ENCODE results near the gene ATG9A.

The ATG9A gene

DNA sequence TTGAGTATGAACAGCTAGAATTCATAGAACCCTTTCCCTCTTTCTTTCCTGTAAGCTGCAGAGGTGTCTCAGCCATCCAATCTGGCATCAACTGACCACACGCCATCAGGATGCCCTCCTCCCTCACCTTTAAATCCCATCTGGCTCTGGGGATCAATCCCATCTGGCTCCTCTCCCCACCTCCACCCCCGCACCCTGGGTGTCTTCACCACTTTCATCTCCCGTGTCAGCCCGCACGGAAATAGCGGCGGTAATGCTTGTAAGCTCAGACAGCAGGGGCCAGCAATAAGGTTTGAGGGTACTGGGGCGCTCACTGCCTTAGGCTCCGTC lies 23.1 kb upstream of the ATG9A start:
- no peak for DNase-seq (ENCODE audit: low read depth, low spot score)

DNA sequence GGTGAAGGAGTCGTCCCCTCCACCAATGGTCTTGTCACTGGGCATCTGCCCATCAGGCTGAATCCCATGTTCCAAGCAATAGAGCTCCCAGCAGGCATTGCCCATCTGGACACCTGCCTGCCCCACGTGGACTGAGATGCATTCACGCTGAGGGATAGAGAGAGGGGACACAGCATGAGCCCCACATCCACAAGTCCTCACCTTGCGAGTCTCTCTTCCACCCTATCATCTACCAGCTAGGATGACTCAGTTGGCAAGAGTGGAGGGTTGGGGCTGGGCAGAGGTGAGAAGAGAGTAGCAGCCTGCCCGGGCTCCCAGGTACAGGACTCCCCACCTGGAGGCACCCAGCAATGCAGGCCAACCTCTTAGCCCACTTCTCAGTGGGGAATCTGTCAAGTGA lies 22.6 kb upstream of the ATG9A start:
- DNase-seq (ENCODE audit: low read depth, low spot score), result no peak

DNA sequence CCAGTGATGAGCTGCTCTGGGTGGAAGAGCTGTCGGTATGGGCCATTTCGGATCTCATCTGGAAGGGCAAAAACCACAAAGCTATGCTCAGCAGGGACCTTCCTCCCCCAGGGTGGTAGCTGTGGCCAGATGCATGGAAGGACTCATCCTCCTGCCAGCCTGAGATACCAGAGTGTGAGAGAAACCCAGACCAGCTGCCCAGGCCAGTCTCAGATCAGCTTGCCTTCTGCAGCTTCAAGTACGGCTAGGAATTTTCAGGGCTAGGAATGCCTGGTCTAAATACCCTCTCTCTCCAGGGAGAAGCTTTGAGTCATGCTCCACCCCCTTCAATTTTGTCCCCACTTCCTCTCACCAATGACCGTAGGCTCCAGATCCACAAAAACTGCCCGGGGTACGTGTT lies 22.2 kb upstream of the ATG9A start:
- no peak for DNase-seq (ENCODE audit: low read depth, low spot score)

DNA sequence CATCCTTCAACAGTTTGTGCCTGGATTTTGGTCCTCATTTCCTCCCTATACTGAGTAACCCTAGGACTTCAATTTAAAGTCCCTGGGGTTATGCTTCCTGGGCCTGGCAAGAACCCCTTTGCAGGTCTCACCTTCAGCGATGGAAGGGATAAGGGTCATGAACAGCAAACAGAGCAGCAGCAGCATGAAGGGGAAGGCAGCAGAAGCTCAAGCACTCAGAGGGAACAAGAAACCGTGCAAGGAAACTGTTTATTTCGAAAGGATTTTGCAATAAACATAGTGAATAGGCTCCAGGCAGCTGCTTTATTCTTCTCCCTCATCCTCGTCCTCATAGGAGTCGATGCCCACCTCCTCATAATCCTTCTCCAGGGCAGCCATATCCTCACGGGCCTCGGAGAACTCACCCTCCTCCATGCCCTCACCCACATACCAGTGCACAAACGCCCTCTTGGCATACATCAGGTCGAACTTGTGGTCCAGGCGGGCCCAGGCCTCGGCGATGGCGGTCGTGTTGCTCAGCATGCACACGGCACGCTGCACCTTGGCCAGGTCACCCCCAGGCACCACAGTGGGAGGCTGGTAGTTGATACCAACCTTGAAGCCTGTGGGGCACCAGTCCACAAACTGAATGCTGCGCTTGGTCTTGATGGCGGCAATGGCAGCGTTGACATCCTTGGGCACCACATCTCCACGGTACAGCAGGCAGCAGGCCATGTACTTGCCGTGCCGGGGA lies 20.8 kb upstream of the ATG9A start:
- no peak for DNase-seq (ENCODE audit: low read depth, low spot score)

DNA sequence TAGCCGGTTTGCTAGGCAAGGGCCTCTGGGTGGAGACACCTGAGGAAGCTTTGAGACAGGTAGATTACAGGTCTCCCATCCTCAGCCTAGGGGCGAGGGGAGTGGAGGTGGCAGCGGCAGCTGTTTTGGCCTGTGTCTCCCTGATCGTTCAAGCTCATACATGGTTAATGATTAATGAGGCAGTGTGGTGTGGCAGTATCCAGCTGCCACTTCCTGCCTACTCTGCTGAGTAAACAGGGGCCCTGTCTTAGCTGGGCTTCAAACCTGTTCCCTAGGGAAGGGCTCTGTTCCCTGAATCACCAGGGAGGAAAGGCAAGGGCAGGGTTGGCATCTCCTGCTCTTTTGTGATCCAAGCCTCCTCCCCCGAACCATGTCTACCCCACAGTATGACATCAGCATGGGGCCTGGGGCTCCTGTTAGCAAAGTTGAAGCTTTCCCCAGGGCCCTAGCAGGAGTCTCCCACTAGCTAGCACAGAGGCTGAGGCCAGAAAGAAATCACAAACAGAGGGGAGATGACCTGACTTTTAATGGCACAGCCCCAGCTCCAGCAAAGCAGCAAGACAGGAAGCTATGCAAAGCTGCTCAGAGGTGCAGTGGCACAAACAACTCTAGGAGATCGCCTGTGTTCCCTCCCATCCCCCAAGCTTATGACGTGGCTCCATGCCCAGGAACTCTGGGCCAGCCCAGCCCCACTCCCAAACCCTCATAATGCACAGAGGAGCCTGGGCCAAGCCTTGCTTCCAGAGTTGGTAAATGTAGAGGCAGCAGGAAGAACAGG lies 20.0 kb upstream of the ATG9A start:
- no peak for DNase-seq (ENCODE audit: low read depth, low spot score)

DNA sequence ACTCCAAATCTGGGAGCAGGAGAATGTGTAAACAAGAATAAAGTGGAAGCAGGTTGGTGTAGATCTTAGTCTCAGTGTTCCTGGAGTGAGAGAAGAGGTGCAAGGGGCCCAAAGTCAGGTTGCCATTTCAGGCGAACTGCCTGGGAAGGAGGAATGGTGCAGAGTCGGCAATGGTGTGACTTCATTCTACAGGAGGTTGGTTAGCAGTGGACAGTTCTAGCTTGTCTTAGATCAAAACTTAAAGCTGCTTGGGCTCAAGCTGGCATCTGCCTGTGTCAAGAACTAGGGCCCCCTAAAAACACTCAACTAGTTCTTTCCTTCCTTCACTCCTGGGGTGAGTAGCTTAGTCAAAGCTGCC lies 19.4 kb upstream of the ATG9A start:
- no peak for DNase-seq (ENCODE audit: low read depth, low spot score)

DNA sequence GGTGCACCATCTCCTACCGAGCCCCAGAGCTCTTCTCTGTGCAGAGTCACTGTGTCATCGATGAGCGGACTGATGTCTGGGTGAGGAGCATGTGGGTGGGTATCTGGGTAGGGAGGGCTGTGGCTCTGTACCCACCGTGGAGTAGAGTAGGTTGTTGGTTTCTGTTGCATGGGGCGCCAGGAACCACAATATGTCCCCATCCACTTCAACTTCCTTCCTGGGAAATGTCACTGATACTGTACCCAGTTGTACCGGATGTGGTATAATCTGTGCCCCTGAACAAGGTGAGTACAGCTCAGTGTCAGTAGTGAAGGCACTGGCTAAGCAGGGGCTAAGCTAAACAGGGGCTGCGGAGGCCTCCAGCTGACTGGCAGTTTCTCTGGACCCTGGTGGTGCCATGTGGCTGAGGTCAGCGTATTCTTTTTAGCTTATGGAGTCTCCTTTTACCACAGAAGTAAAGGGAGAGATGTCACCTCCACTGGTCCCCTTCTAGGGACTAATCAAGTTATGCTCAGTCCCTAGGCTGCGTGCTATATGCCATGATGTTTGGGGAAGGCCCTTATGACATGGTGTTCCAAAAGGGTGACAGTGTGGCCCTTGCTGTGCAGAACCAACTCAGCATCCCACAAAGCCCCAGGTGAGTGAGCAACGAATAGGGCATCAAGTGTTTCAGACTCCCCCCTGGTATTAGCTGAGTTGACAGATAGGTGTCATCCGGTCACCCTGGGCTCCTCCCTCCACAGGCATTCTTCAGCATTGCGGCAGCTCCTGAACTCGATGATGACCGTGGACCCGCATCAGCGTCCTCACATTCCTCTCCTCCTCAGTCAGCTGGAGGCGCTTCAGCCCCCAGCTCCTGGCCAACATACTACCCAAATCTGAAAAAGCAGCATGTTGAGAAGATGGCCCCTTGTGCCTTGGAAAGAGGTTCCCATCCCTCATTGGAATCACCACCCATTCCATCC lies 18.5 kb upstream of the ATG9A start:
- no peak for DNase-seq (ENCODE audit: low read depth, low spot score)

DNA sequence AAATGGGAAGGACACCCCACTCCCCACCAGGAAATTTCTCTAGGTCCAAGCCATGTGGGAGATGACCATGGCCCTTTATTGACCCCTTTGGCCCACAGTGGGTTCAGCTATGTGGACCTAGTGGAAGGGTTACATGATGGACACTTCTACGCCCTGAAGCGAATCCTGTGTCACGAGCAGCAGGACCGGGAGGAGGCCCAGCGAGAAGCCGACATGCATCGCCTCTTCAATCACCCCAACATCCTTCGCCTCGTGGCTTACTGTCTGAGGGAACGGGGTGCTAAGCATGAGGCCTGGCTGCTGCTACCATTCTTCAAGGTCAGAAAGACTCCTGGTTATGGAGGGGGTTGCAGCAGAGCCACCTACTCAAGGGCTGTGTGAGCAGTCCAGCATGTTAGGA lies 17.1 kb upstream of the ATG9A start:
- DNase-seq (ENCODE audit: low read depth, low spot score), result no peak

DNA sequence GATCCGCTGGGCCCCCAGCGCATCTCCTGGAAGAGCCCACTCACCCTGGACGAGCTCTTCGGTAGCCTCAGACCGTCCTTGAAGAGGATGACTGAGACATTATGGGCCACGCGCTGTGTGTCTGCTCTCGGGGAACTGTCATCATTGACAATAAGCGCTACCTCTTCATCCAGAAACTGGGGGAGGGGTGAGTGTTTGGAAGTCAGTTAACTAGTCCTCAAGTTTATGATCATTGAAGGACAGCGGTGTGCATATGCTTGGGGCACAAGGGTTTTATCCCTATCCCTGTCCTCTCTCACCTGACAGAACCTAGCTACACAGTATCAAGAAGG lies 16.4 kb upstream of the ATG9A start:
- DNase-seq (ENCODE audit: low read depth, low spot score), result no peak

DNA sequence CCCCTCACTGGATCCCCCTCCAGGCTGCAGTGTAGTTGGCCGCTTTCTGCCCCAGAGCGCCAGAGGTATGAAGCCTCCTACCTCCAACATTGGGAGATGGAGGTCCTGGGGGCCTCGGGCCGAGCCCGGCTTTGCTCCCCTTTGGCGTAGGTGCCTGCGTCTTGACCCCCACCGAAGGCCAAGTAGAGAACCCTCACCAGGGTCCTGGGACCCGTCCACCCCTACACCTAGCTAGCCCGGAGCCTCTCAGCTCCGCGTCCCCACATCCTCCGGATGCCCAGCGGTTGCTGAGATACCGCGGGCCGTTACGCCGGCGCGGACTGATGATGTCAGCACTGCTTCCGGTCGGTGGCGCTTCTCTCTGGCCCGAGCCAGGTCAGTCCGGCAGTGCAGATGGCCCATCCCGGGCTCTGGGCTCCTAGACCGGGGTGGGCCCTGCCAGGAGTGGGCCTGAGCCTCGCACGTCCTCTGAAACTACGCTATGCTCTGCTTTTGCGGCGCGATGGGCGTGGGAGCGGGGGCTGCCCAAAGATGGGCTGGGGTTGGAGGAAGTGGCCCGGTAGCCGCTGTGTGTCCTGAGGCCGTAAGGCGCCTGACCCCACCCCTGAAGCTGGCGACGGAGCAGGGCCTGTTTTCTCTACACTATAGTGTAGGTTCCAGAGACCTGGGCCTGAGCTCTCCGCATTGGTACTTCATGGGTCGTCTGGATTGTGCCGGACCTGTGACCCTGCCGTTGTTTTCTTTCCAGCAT lies 15.9 kb upstream of the ATG9A start, which contains the start of the genes GLB1L and STK16:
TSS of gene GLB1L (minus strand) at position 297 of the 751 bp plus-strand sequence. CDS start 1,871 bp downstream, outside the sequence.
TSS of gene STK16 (plus strand) at position 332 of the 751 bp plus-strand sequence. CDS start 521 bp downstream, outside the sequence.
- peak; percentile 81 for DNase-seq (ENCODE audit: low read depth, low spot score)

DNA sequence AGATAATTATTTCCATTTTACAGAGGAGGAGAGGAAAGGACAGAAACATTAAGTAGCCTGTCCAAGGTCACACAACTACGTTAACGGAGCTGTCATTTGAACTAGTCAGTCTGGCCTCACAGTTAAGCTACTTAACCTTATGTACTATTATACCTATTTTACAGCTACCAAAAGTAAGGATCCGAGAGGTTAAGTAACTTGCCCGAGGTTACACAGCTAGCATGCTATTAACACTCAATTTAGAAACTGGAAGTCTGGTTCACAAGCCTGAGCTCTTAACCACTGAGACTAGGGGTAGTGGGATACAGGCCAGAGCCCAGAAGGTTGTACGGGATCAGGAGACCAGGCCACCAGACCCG lies 15.3 kb upstream of the ATG9A start:
- no peak for DNase-seq (ENCODE audit: low read depth, low spot score)

DNA sequence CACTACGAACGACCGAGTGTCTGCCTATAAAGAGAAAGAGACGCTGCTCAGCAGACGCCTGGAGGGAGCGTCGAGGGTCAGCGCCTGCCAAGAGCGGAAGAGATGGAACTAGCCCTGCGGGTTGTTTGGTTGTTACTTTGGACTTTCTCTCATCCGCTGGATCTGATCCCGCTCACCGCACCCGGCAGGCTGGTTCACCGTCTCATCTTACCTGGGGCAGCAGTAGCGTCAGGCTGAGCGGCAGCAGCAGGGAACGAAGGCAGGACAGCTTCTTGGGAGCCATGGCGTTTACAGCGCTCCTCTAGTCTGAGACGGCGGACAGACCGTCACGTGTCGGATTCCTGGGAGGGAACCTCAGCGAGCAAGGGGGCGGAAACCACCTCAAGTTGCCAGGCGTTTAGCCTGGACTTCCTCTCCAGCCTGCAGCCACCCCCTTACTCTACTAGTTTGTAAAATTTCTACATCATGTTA lies 13.9 kb upstream of the ATG9A start:
- DNase-seq (ENCODE audit: low read depth, low spot score), result no peak

DNA sequence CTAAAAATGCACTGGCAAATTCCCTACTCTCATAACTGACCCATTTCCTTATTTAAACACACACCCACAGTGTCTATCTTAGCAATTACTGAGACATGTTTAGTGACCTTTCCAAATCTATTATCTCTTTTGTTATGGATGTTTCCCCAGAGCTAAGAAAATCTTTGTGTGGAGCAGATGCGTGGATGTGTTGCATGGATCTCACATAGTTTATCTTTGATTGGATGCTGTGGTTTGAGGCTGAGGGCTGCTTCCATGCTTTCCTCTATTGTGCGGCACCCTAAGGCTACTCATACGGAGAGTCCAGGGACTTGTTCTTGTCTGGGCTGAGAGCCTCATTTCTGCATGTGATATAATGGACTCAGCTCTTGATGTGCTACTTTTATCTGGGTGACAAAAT lies 4.9 kb upstream of the ATG9A start:
- no peak for DNase-seq (ENCODE audit: low read depth, low spot score)

DNA sequence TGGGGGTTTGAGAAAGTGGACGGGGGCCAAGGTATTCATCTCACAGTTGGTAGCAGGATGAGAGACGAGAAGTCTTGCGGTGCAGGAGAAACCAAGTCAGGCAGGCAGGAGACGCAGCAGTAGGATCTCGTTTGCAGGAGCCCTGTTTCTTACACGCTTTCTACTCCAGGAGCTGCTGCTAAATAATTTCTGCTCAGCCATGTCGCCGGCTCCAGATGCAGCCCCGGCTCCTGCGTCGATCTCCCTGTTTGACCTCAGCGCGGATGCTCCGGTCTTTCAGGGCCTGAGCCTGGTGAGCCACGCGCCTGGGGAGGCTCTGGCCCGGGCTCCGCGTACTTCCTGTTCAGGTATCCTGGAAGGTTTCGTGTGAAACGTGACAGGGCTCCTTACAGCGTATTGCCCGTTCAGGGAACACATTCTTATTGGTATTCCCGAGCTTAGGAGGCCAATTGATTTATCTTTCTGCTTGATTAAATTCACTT lies 664 bp upstream of the ATG9A start:
- DNase-seq (ENCODE audit: low read depth, low spot score), result no peak

DNA sequence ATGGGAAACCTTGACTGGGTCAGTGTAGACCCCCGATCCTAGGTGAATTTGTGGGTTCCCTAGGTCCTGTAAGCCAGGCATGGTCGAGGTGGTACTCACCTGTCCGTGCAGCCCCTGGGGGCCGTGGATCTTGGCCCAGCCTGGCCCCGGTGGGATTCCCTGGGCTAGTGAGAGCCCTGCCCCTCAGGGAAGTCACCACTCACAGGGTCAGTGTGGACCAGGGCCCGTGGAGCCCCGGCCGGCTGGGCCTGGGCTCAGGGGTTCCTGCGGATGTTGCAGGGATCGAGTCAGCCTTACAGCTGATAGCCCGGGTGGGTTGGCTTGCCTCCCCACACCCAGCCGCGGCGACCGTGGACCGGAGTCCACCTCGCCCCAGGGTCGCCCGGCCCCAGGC lies 528 bp downstream of the ATG9A start:
- no peak for DNase-seq (ENCODE audit: low read depth, low spot score)

DNA sequence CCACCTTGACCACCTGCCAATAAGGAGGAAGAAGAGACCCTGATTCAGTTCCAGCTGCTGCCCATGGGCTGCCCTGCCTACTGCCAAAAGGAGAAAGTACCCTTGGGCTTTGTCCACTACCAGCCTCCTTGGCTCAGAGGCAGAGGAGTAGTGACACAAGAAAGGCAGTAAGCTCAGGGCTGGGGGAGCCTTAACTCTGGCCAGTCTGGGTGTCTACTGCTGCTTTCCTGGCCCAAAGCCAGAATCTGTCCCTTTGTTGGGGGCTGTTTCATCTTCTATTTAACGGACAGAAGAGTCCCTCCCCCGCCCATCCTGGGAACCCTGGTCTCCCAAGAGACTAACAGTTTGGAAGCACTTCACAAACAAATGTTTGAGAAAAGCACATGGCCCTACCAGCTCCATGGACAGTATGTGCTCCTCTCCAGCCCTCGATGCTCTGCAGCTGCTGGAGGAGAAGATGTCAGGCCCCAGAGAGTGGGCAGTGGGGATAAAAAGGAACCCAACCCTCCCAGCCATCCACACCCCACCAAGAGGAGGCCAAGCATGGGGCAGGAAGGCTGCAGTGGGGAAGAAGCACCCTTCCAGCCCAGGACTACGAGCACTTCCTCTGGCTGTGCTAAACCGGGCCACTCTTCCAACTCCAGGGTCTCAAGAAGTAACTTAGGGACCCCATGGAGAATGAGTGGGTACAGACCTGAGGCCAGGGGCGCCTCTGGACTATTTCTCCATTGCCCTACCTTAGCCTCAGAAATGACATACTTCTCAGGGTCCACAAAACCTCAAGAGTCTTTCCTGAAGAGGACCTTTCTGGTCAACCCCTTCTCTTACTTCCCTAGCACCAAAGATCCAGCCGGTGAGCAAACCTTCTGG lies 1.2 kb downstream of the ATG9A start:
- no peak for DNase-seq (ENCODE audit: low read depth, low spot score)

DNA sequence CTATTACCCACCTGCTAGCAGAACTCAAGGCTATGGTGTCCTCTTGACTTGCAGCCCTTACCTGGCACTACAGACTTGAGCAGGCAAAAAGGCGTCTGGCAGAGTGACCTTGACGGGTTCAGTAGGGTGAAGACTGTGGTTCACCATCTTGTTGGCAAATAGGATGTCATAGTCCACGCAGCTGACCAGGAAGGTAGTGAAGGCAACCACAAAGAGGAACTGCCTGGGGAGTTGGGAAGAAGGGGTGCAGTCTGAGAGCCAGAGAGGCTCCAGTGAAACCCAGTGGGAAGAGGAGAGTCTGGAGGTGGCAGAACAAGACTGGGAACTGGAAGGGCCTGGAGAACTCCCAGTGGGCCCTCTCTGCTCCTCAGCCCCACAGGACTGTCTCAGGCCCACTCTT lies 4.1 kb downstream of the ATG9A start:
- no peak for DNase-seq (ENCODE audit: low read depth, low spot score)

DNA sequence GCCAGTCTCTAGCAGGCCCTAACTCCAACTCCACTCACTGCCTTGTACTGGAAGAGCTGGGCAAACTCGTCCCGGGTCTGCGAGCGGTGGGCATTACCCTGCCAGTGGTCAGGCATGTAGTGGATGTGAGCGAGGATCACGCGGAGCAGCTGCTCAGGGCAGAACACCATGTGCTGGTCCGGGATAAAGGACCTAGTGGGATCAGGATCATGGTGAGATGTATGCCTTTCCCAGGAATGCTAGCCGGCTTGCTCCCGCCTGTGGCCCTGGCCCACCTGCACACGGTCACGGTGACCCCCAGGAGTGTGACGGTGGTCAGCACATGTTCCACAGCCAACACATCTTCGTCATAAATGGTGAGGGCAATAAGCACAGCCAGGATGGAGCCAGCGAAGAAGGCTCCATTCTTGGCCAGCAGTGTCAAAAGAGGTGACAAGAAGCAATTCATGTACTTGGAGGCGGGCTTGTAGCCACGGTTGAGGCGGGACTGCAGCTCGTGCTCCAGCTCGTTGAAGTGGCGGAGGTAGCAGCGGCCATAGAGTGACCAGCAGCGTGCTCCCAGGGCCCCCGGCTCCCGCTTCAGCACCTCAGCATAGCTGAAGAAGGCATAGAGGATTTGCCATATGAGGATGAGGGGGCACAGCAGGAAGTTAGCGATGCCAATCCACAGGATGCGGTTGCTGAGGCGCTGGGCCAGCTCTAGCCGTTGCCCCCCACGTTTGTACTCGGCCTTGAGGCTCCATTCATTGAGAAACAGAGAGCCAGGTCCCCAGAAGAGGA lies 5.4 kb downstream of the ATG9A start:
- no peak for DNase-seq (ENCODE audit: low read depth, low spot score)

DNA sequence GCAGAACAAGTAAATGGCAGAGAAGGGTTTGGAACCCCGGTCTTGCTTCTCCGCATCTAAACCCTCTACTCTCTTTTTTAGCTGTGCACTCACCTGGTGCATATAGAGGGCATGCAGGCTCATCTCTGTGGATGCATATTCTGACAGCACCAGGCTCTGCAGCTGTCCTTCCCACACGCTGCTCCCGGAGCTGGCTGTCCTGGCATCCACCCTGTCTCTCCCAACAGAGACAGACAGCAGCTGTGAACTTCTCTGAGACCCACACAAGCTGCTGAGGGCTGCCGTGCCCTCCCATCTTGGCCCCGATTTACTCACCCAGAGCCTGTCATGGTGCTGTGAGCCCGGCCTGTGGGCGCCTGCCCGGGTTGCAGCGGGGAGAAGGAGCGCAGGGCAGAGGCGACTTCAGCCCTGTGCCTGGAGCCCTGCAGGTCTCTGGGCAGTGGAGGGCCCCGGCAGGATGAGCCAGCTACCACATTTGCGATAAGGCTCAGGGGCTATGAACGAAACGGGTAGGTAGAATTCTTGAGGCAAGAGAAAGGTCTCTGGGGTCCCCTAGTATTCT lies 7.4 kb downstream of the ATG9A start:
- DNase-seq (ENCODE audit: low read depth, low spot score), result no peak
